KOPT-K1 (cell line): Measurements from ENCODE around the gene NARF.
"Not testable (repeated sequence)": the region's sequence is repeated elsewhere in the genome, so short reads cannot be mapped to it uniquely, and the experiment has no call there.

Source experiments
- H3K27ac ChIP-seq: fragments of 200-600 bp; sonication (generic); 2 replicates; pipeline ENCODE4 v1.5.1; 2016; ENCODE audit warnings: antibody characterized with exemption, mild to moderate bottlenecking, low read depth, low read length; ENCODE audit not compliant: poor library complexity, severe bottlenecking
- H3K36me3 ChIP-seq: fragments of 200-600 bp; sonication (generic); 2 replicates; pipeline ENCODE4 v1.5.1; 2017; ENCODE audit warnings: antibody characterized with exemption, mild to moderate bottlenecking, low read length, moderate library complexity; ENCODE audit not compliant: insufficient read depth
- H3K9me3 ChIP-seq: fragments of 200-600 bp; sonication (generic); 2 replicates; pipeline ENCODE4 v1.5.1; 2017; ENCODE audit warnings: antibody characterized with exemption, low read length, mild to moderate bottlenecking; ENCODE audit not compliant: insufficient read depth, poor library complexity, severe bottlenecking

Gene NARF

GRCh38 chr17:82511642-82512041, 53.1 kb downstream of the NARF start:
- H3K9me3 ChIP-seq, H3K36me3 ChIP-seq, H3K27ac ChIP-seq: not testable (repeated sequence)

DNA sequence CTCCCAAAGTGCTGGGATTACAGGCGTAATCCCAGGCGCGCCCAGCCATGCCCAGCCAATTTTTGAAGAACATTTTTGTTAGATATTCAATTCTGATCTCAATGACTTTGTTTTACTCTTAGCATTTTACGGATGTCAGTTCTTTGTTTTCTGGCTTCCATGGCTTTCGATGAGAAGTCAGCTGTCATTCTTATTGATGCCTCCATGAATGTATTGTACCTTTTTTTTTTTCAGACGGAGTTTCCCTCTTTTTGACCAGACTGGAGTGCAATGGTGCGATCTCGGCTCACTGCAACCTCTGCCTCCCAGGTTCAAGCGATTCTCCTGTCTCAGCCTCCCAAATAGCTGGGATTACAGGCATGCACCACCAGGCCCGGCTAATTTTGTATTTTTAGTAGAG, 55.3 kb downstream of the NARF start:
- not testable (repeated sequence) for H3K9me3 ChIP-seq, H3K27ac ChIP-seq, H3K36me3 ChIP-seq

DNA sequence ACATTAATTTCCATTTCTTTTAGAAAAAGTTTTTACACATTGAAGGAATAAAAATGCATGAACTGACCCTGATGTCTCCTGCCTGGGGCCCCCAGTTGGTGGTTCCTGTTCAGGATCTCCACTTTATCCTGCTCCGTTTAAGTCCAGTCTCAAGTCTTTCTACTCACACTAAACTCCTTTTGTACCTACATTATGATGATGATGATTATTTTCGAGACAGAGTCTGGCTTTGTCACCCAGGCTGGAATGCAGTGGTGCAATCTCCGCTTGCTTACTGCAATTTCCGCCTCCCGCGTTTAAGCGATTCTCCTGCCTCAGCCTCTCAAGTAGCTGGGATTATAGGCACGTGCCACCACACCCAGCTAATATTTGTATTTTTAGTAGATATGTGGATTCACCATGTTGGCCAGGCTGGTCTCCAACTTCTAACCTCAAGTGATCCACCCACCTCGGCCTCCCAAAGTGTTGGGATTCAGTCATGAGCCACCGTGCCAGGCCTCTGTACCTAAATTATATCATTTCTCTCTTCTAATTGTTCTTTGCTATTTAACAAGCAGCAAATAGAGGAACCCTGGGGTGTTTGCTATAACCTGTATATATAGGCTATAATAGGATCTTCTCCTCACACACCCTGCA, 58.8 kb downstream of the NARF start:
- 0 out of 2 replicates have a peak, but pooled peaks cover 5% of the 10 kb centered on the region for H3K36me3 ChIP-seq
- H3K27ac ChIP-seq, result no peak overlapping the region
- H3K9me3 ChIP-seq, result no peaks in the 10 kb centered on the region

GRCh38 chr17:82518826-82519810, 60.6 kb downstream of the NARF start, which contains the start of gene FOXK2:
FOXK2 (plus strand) TSS chr17:82519732; CDS start chr17:82519889, 157 bp downstream.
- H3K27ac ChIP-seq, result peak within 1 kb of the TSS; percentile 74
- H3K9me3 ChIP-seq, result no peaks in the 10 kb centered on the region
- peaks cover 21% of the 10 kb centered on the region; the same call in 1 of the 2 replicates for H3K36me3 ChIP-seq

GRCh38 chr17:82519971-82520903, 61.7 kb downstream of the NARF start:
- H3K36me3 ChIP-seq, result peaks cover 23% of the 10 kb centered on the region; the same call in 1 of the 2 replicates
- no peaks in the 10 kb centered on the region for H3K9me3 ChIP-seq
- peak overlapping the region; percentile 74 for H3K27ac ChIP-seq

DNA sequence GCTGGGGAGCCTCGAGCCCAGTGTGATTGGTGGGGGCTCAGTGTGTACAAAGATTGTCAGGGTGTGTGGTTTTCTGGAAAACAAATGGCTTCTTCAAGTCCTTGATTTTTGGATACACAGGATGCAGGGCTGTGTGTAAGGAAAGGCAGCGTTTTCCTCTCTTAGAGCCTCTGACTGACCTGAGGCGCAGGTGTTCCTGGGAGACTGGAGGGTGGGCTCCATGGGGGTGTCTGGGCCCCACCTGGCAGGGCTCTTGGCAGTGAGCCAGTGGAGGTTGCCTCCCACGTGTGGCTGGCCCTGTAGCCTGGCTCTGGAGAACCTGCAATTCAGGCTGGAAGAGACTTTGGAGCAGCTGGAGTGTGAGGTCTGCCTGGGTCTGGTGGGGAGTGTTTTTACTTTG, 66.0 kb downstream of the NARF start:
- H3K9me3 ChIP-seq, result no peaks in the 10 kb centered on the region
- no peak overlapping the region for H3K27ac ChIP-seq
- peaks cover 38% of the 10 kb centered on the region; the same call in 1 of the 2 replicates for H3K36me3 ChIP-seq

- Histone ChIP-seq H3K9me3 (no peaks in the 10 kb centered on the region), H3K27ac (no peak overlapping the region), H3K36me3 (peaks cover 44% of the 10 kb centered on the region; the same call in 1 of the 2 replicates)
These were observed 67.2 kb downstream of the NARF start for GRCh38 chr17:82525712-82526111.

DNA sequence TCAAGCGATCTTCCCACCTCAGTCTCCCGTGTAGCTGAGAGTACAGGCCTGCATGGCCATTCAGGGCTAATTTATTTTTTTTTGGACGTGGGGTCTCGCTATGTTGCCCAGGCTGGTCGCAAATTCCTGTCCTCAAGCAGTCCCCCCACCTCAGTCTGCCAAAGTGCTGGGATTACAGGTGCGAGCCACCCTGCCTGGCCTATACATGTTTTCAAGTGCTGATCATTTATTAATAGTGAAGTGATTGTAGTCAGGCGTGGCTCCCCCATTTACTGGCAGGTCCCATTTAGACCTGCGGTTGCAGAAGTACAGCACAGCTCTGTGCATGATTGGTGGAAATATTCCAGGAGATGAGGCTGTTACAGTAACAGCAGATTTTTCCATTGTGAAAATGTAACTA, 69.4 kb downstream of the NARF start:
- H3K9me3 ChIP-seq, result no peaks in the 10 kb centered on the region
- H3K36me3 ChIP-seq, result peaks cover 43% of the 10 kb centered on the region; the same call in 1 of the 2 replicates
- H3K27ac ChIP-seq, result no peak overlapping the region

- peaks cover 36% of the 10 kb centered on the region; the same call in 1 of the 2 replicates for H3K36me3 ChIP-seq
- H3K27ac ChIP-seq, result no peak overlapping the region
- H3K9me3 ChIP-seq, result no peaks in the 10 kb centered on the region
These were observed 70.1 kb downstream of the NARF start for GRCh38 chr17:82528484-82529265.

DNA sequence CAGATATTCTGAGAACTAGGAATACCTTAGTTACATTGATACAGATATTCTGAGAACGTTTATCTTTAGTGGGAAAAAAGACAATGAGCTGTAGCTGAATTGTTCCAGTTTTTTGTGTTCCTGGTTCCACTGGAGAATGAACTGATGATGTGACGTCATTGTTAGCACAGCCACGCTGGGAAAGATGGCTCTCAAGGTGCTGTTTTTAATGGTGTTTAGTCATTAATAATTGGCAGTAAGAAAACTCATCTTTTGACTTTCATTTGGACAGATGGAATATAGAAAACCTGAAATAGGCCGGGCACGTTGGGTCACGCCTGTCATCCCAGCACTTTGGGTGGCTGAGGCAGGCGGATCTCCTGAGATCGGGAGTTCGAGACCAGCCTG, 71.4 kb downstream of the NARF start:
- Histone ChIP-seq H3K36me3 (peaks cover 32% of the 10 kb centered on the region; the same call in 1 of the 2 replicates), H3K27ac (no peak overlapping the region), H3K9me3 (no peaks in the 10 kb centered on the region)

GRCh38 chr17:82531431-82531881, 72.9 kb downstream of the NARF start:
- Histone ChIP-seq H3K9me3 (no peaks in the 10 kb centered on the region), H3K36me3 (peaks cover 20% of the 10 kb centered on the region; the same call in 1 of the 2 replicates), H3K27ac (no peak overlapping the region)

- Histone ChIP-seq H3K9me3 (no peaks in the 10 kb centered on the region), H3K27ac (no peak overlapping the region), H3K36me3 (peaks cover 24% of the 10 kb centered on the region; the same call in 1 of the 2 replicates)
These were observed 75.9 kb downstream of the NARF start for GRCh38 chr17:82534401-82534812.

DNA sequence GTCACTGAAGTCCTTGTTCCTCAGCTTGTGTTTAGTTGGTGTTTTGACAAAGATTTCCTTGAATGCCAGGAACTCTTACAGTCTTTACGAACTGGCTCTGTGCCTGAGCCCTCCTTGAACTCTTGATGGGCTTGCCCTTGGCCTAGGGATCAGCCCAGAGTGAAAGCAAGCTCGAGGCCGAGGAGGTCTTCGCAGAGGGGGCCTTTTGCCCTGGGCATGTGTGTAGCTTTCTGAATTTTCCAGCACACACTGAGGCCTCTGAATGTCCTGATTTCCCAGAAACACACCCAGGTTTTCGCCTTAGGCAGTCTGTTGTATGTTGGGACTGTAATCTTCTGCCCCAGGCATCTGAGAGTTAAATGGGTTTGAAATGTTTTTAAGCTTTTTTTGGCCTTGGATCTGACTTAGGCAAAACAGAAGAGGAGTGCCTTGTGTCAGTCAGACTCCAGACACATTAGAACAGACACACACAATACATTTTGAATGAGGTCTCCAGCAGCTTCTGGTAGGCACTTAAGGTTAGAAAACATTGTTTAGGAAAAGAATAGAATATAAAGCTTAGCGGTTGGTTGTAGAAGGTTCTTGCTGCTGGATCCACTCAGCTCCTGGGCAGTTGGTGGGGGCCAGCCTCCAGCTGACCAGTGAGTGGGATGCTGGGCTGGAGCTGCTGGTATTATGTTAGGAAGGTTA, 78.1 kb downstream of the NARF start:
- peaks cover 16% of the 10 kb centered on the region; the same call in 1 of the 2 replicates for H3K36me3 ChIP-seq
- H3K9me3 ChIP-seq, result no peaks in the 10 kb centered on the region
- no peak overlapping the region for H3K27ac ChIP-seq
